Cortex of kidney (tissue), 1 donor: ENCODE results near the gene GTF2H2.
"Not testable (repeated sequence)": the region's sequence is repeated elsewhere in the genome, so short reads cannot be mapped to it uniquely, and the experiment has no call there.

ENCODE experiments used
- DNase-seq: peaks from one replicate; lab custom pipeline; 2025; lab: John Stamatoyannopoulos, UW

Gene GTF2H2

DNA sequence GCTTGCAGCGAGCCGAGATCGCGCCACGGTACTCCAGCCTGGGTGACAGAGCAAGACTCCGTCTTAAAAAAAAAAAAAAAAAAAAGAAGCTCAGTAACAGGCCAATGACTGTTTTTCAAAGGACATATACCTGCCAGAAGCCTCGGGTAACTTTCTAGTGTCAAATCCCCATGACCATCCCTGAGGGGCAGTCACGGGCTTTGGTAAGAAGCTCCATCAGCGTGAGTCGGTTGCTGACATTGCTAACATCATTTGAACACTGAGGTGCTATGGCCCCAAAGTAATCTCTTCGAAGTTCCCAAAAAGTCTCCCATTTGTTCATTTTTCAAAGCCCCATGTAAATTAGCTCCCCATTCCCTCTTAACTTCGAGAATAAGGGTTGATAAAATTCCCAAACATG lies 53.9 kb downstream of the GTF2H2 start:
- DNase-seq = no peak

DNA sequence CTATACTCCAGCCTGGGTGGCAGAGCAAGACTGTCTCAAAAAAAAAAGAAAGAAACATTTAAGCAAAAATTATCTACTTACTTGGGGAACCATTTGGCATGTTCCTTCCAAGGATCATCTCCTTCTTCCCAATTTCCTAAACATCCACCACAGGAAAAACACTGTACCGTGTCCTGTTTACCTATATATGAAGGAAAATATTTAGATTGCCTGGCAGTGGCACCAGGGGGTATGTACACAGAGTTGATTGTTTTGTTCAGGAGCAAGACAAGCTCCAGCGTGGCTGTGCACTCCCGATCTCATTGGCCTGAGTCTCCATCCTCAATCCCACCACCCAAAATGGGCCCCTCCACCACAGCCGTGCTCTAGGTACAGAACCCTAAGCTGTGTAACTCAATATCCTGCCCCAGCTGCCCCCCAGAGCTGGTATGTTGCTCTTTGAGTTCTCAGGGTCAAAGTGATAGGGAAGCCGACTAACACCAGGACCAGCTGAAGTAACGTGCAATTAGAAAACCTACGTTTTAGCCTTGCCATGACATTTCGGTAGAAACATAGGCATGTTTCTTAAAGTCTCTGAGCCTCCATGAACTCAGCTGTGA lies 56.2 kb downstream of the GTF2H2 start:
- no peak for DNase-seq

DNA sequence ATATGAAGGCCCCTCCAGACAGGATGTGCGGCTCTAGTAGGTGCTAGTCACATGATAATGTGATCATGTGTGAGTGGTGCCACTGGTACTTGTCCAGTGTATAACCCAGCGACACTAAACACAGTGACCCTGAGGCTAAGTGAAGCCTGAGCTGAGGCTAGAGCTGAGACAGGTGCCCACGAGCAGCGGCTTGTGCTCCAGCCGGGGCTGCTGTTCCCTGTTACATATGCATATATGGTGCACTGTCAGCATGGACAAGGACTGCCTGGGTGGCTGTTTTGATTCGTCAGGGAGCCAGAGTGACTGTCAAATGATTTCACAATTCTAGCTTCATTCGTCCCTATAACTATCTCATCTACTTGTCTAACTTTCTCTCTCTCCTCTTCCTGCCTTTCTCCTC lies 60.5 kb downstream of the GTF2H2 start:
- not testable (repeated sequence) for DNase-seq
